Measurements from ENCODE around the gene NSMCE4A. TPM values are rescaled to one million over a fixed set of nuclear protein-coding genes. Genes with fewer than 3 reads are reported as not detected.
A peak's percentile ranks its signal among the peaks of the same experiment; 100 is the strongest.

NSMCE4A gene
- polyA plus RNA-seq, 1 donor (not counting 4 experiments of a cell fraction or from before 2014, with no cell fraction given): 52.0 TPM

DNA sequence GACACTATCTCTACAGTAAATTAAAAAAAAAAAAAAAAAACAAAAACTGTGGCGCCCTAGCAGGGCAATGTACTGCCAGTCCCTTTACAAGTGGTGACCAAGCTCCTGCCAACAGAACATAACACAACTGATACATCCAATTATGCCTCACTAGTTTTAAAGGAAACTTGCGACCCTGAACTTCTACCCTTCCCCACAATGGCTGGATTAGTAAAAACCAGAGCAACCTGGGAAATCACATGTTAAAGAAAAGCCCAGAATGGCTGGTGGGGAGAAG is 63.7 kb downstream of the NSMCE4A start:
- Histone ChIP-seq H4K20me1 (ENCODE audit: control insufficient read depth, extremely low read depth, insufficient read depth, low read length) (no peaks in the 10 kb centered on the region), H3K27ac (ENCODE audit: control insufficient read depth, insufficient read depth, low read length) (no peak overlapping the region), H3K4me3 (ENCODE audit: control insufficient read depth in 2 of 3, extremely low read depth in 1 of 3, insufficient read depth in 2 of 3, low read depth in 1 of 3, low read length in 3 of 3) (no peak overlapping the region), H3K9ac (ENCODE audit: control insufficient read depth, extremely low read depth, insufficient read depth, low read length) (no peak overlapping the region), H3K4me1 (ENCODE audit: control insufficient read depth, extremely low read depth, insufficient read depth, low read length) (no peaks in the 10 kb centered on the region), H3K27me3 (ENCODE audit: control insufficient read depth, extremely low read depth, insufficient read depth, low read length) (no peaks in the 10 kb centered on the region), H3K9me3 (ENCODE audit: control insufficient read depth, low read depth, low read length) (no peaks in the 10 kb centered on the region), H3K36me3 (ENCODE audit: control insufficient read depth in 2 of 2, extremely low read depth in 1 of 2, insufficient read depth in 2 of 2, low read length in 2 of 2) (peaks cover 0 to 19% of the 10 kb centered on the region in 2 experiments), H3K79me2 (ENCODE audit: control insufficient read depth, insufficient read depth, low read length) (no peaks in the 10 kb centered on the region), H3K4me2 (ENCODE audit: control insufficient read depth, extremely low read depth, insufficient read depth, low read depth, low read length) (no peak overlapping the region), H2AFZ (ENCODE audit: control insufficient read depth, low read length) (no peak overlapping the region), H3K9me1 (ENCODE audit: control insufficient read depth, extremely low read depth, insufficient read depth, low read length) (no peaks in the 10 kb centered on the region)
- dilution Hi-C loops (cut with MboI; ENCODE audit: extremely low pct_ligation_motif_present, low sequenced_read_pairs): no loop called here
- FAIRE-seq (no peak), DNase-seq (ENCODE audit: low read depth, low spot score) (no peak)
- TF ChIP-seq, protein P1, sequence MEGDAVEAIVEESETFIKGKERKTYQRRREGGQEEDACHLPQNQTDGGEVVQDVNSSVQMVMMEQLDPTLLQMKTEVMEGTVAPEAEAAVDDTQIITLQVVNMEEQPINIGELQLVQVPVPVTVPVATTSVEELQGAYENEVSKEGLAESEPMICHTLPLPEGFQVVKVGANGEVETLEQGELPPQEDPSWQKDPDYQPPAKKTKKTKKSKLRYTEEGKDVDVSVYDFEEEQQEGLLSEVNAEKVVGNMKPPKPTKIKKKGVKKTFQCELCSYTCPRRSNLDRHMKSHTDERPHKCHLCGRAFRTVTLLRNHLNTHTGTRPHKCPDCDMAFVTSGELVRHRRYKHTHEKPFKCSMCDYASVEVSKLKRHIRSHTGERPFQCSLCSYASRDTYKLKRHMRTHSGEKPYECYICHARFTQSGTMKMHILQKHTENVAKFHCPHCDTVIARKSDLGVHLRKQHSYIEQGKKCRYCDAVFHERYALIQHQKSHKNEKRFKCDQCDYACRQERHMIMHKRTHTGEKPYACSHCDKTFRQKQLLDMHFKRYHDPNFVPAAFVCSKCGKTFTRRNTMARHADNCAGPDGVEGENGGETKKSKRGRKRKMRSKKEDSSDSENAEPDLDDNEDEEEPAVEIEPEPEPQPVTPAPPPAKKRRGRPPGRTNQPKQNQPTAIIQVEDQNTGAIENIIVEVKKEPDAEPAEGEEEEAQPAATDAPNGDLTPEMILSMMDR (optimal IDR thresholded peaks at IDR 0.05 in 1 of 3, IDR thresholded peaks at IDR 0.05 in 1 of 3, conservative IDR thresholded peaks at IDR 0.05 in 1 of 3; ENCODE audit: extremely low read depth in 1 of 3, insufficient read depth in 2 of 3, low read length in 3 of 3): no peak
- no peak for TF ChIP-seq EZH2 (IDR thresholded peaks at IDR 0.05; ENCODE audit: low read length)

DNA sequence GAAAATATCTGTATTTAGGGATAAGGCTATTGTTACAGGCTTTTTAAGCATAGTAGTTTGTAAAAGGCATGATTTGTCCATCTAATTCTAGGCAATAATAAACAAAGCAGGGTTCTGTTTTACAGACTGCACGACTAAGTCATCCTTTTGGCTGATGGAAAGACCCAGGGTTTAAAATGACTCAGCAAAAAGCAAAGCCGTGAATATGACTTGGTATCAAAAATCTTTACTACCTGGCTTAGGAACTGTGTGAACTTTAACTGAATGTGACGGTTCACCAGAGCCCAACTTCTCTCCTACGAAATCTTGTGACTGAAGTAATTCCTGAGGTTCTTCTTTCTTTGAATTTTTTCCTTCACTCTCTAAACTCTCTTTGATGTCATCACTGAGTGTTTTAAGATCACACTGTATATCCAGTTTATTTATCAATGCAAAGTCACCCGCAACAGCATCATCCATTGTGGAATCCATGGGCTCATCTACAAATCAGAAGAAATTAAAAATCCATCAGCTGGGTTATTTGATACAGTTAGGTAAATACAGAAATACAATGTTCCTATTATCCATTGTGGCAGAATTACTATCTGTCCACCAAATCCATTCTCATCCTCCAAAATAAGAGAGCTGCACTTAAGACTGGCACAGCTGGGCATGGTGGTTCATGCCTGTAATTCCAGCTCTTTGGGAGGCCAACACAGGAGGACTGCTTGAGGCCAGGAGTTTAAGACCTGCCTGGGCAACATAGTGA is 64.2 kb downstream of the NSMCE4A start:
- dilution Hi-C loops (cut with MboI; ENCODE audit: extremely low pct_ligation_motif_present, low sequenced_read_pairs): no loop called here
- H3K36me3 ChIP-seq (ENCODE audit: control insufficient read depth in 2 of 2, extremely low read depth in 1 of 2, insufficient read depth in 2 of 2, low read length in 2 of 2): peaks cover 0 to 19% of the 10 kb centered on the region in 2 experiments
- no peaks in the 10 kb centered on the region for H3K4me1 ChIP-seq (ENCODE audit: control insufficient read depth, extremely low read depth, insufficient read depth, low read length)
- no peak overlapping the region for H2AFZ ChIP-seq (ENCODE audit: control insufficient read depth, low read length)
- no peaks in the 10 kb centered on the region for H3K9me3 ChIP-seq (ENCODE audit: control insufficient read depth, low read depth, low read length)
- H3K27ac ChIP-seq (ENCODE audit: control insufficient read depth, insufficient read depth, low read length): no peak overlapping the region
- H3K27me3 ChIP-seq (ENCODE audit: control insufficient read depth, extremely low read depth, insufficient read depth, low read length): no peaks in the 10 kb centered on the region
- no peak overlapping the region for H3K4me2 ChIP-seq (ENCODE audit: control insufficient read depth, extremely low read depth, insufficient read depth, low read depth, low read length)
- no peaks in the 10 kb centered on the region for H4K20me1 ChIP-seq (ENCODE audit: control insufficient read depth, extremely low read depth, insufficient read depth, low read length)
- no peak overlapping the region for H3K4me3 ChIP-seq (ENCODE audit: control insufficient read depth in 2 of 3, extremely low read depth in 1 of 3, insufficient read depth in 2 of 3, low read depth in 1 of 3, low read length in 3 of 3)
- TF ChIP-seq, protein P1 (optimal IDR thresholded peaks at IDR 0.05 in 1 of 3, IDR thresholded peaks at IDR 0.05 in 1 of 3, conservative IDR thresholded peaks at IDR 0.05 in 1 of 3; ENCODE audit: extremely low read depth in 1 of 3, insufficient read depth in 2 of 3, low read length in 3 of 3): no peak
- no peak for TF ChIP-seq EZH2 (IDR thresholded peaks at IDR 0.05; ENCODE audit: low read length)
- peak; percentile 5 for FAIRE-seq
- no peak for DNase-seq (ENCODE audit: low read depth, low spot score)
- no peaks in the 10 kb centered on the region for H3K9me1 ChIP-seq (ENCODE audit: control insufficient read depth, extremely low read depth, insufficient read depth, low read length)
- no peak overlapping the region for H3K9ac ChIP-seq (ENCODE audit: control insufficient read depth, extremely low read depth, insufficient read depth, low read length)
- H3K79me2 ChIP-seq (ENCODE audit: control insufficient read depth, insufficient read depth, low read length): no peaks in the 10 kb centered on the region

Small RNA genes within 50 kb of the gene (small RNA-seq; reads per million reads assigned to genes)
- 0 reads per million in 3 experiments for gene RF02219 (ENCODE audit: insufficient read length in 3 of 3, low read depth in 3 of 3, low replicate concordance in 1 of 3)

Other genes with a start within 250 kb of the NSMCE4A start
- 10.2 to 14.9 TPM (median 12.2 TPM) in 3 replicates for gene ATE1, start 47.2 kb downstream of the NSMCE4A start, polyA plus RNA-seq
- 6.8 to 20.9 TPM (median 12.8 TPM) in 3 replicates for gene TACC2, start 13.9 kb upstream of the NSMCE4A start, polyA plus RNA-seq